Breast epithelium (tissue), 3 donors: ENCODE results near the gene ZFYVE16.

Experiments
- POLR2A ChIP-seq: fragments of 450-650 bp; IDR thresholded peaks from one replicate; pipeline ENCODE4 v1.6.1; 2016; ENCODE audit warnings: antibody characterized with exemption, mild to moderate bottlenecking, moderate library complexity
- POLR2AphosphoS5 ChIP-seq, 3 donors: sonication (generic); formaldehyde crosslinking; IDR thresholded peaks; one replicate each; pipeline ENCODE4 v1.6.1; 2017; ENCODE audit warnings: antibody characterized with exemption in 3 of 3
- TF ChIP-seq, protein P1 (sequence below), 3 donors: fragments of 450-650 bp; IDR thresholded peaks; one replicate each; pipeline ENCODE4 v1.5.1; 2016 to 2017; ENCODE audit warnings: antibody characterized with exemption in 3 of 3, mild to moderate bottlenecking in 3 of 3, moderate library complexity in 3 of 3

DNA sequence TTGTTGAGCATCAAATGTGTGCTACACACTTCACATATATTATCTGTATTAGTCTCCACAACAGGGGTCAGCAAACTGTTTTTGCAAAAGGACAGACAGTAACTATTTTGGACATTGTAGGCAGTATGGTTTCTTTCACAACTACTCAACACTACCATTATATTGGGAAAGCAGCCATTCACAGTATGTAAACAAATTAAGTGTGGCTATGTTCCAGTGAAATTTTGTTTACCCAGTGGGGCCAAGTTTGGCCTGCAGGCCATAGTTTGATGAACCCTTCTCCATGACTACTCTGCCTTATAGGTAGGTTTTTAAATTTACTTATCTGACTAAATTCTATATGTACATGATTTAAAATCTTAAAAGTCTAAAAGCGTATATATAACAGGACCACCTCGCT lies 67.1 kb downstream of the ZFYVE16 start:
- TF ChIP-seq, protein P1, sequence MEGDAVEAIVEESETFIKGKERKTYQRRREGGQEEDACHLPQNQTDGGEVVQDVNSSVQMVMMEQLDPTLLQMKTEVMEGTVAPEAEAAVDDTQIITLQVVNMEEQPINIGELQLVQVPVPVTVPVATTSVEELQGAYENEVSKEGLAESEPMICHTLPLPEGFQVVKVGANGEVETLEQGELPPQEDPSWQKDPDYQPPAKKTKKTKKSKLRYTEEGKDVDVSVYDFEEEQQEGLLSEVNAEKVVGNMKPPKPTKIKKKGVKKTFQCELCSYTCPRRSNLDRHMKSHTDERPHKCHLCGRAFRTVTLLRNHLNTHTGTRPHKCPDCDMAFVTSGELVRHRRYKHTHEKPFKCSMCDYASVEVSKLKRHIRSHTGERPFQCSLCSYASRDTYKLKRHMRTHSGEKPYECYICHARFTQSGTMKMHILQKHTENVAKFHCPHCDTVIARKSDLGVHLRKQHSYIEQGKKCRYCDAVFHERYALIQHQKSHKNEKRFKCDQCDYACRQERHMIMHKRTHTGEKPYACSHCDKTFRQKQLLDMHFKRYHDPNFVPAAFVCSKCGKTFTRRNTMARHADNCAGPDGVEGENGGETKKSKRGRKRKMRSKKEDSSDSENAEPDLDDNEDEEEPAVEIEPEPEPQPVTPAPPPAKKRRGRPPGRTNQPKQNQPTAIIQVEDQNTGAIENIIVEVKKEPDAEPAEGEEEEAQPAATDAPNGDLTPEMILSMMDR (IDR thresholded peaks at IDR 0.05), result no peak
- TF ChIP-seq POLR2A (no peak), POLR2AphosphoS5 (IDR thresholded peaks at IDR 0.05) (no peak)
